HL-60 (cell line): ENCODE results near the gene AGMO.

Source experiments
- TF ChIP-seq, protein P1 (sequence below): IDR thresholded peaks from one replicate; pipeline ENCODE4 v1.5.1; 2011; ENCODE audit warnings: low read length, control low read depth, inconsistent platforms; ENCODE audit not compliant: insufficient read depth
- TF ChIP-seq, protein P2 (sequence below): IDR thresholded peaks from 2 replicates; pipeline ENCODE4 v1.6.1; 2012; ENCODE audit warnings: low read depth; ENCODE audit not compliant: insufficient replicate concordance

DNA sequence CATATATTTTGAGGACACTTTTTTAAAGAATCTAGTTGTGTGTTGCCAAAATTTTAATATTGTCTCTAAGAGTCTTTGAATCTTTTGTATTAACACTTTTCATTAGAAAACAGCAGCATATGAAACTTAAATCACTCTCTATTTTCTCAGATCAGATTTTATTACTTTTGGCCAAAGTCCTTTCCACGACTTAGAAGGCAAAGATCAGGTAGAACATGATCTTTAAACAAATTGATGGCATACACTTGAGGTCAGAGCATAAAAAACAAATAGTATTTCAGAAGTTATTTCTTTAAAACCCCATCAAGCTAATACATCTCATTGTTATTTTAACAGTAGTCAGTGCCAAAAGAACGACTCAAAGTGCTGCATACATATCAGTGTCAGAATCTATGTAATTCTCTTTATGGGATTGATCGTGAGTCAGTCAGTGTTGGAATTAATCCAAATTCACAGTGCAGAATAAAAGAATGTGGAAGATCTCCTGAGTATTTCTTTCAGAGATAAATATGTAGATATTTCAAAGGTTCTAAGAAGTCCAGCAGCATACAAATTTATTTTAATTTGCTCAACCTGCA, 9.6 kb upstream of the AGMO start:
- TF ChIP-seq, protein P1, sequence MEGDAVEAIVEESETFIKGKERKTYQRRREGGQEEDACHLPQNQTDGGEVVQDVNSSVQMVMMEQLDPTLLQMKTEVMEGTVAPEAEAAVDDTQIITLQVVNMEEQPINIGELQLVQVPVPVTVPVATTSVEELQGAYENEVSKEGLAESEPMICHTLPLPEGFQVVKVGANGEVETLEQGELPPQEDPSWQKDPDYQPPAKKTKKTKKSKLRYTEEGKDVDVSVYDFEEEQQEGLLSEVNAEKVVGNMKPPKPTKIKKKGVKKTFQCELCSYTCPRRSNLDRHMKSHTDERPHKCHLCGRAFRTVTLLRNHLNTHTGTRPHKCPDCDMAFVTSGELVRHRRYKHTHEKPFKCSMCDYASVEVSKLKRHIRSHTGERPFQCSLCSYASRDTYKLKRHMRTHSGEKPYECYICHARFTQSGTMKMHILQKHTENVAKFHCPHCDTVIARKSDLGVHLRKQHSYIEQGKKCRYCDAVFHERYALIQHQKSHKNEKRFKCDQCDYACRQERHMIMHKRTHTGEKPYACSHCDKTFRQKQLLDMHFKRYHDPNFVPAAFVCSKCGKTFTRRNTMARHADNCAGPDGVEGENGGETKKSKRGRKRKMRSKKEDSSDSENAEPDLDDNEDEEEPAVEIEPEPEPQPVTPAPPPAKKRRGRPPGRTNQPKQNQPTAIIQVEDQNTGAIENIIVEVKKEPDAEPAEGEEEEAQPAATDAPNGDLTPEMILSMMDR = no peak
- TF ChIP-seq, protein P2, sequence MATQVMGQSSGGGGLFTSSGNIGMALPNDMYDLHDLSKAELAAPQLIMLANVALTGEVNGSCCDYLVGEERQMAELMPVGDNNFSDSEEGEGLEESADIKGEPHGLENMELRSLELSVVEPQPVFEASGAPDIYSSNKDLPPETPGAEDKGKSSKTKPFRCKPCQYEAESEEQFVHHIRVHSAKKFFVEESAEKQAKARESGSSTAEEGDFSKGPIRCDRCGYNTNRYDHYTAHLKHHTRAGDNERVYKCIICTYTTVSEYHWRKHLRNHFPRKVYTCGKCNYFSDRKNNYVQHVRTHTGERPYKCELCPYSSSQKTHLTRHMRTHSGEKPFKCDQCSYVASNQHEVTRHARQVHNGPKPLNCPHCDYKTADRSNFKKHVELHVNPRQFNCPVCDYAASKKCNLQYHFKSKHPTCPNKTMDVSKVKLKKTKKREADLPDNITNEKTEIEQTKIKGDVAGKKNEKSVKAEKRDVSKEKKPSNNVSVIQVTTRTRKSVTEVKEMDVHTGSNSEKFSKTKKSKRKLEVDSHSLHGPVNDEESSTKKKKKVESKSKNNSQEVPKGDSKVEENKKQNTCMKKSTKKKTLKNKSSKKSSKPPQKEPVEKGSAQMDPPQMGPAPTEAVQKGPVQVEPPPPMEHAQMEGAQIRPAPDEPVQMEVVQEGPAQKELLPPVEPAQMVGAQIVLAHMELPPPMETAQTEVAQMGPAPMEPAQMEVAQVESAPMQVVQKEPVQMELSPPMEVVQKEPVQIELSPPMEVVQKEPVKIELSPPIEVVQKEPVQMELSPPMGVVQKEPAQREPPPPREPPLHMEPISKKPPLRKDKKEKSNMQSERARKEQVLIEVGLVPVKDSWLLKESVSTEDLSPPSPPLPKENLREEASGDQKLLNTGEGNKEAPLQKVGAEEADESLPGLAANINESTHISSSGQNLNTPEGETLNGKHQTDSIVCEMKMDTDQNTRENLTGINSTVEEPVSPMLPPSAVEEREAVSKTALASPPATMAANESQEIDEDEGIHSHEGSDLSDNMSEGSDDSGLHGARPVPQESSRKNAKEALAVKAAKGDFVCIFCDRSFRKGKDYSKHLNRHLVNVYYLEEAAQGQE = no peak
